Endothelial cell of hepatic sinusoid (primary cell): Measurements from ENCODE around the gene RRP15.

Experiments
- in situ Hi-C: cut with HindIII; loops from 2 replicates; pipeline ENCODE4 v1.10.0; 2017; ENCODE audit warnings: low sequenced_read_pairs

The RRP15 gene

GRCh38 chr1:218294546-218294945 lies 9.5 kb downstream of the RRP15 start:
- in situ Hi-C loops, result no loop called here

GRCh38 chr1:218296162-218296561 lies 11.1 kb downstream of the RRP15 start:
- in situ Hi-C loops, result no loop called here

- in situ Hi-C loops, result no loop called here
Measured at GRCh38 chr1:218297461-218297860, 12.4 kb downstream of the RRP15 start.

GRCh38 chr1:218297867-218298266 lies 12.8 kb downstream of the RRP15 start:
- in situ Hi-C loops, result no loop called here

GRCh38 chr1:218298398-218298797 lies 13.3 kb downstream of the RRP15 start:
- in situ Hi-C loops, result no loop called here

- in situ Hi-C loops, result no loop called here
Measured at GRCh38 chr1:218299416-218299815, 14.3 kb downstream of the RRP15 start.

- in situ Hi-C loops, result no loop called here
Measured at GRCh38 chr1:218301217-218301616, 16.1 kb downstream of the RRP15 start.

- in situ Hi-C loops, result no loop called here
Measured at GRCh38 chr1:218302155-218302554, 17.1 kb downstream of the RRP15 start.

- in situ Hi-C loops, result no loop called here
Measured at GRCh38 chr1:218303176-218303879, 18.2 kb downstream of the RRP15 start.

GRCh38 chr1:218304281-218305039 lies 19.4 kb downstream of the RRP15 start:
- in situ Hi-C loops, result no loop called here

GRCh38 chr1:218305472-218306064 lies 20.5 kb downstream of the RRP15 start:
- in situ Hi-C loops, result no loop called here

- in situ Hi-C loops, result no loop called here
Measured at GRCh38 chr1:218312509-218312908, 27.4 kb downstream of the RRP15 start.

- in situ Hi-C loops, result no loop called here
Measured at GRCh38 chr1:218314316-218314715, 29.2 kb downstream of the RRP15 start.

GRCh38 chr1:218315638-218316037 lies 30.5 kb downstream of the RRP15 start:
- in situ Hi-C loops, result no loop called here

GRCh38 chr1:218317061-218317460 lies 32.0 kb downstream of the RRP15 start:
- in situ Hi-C loops, result no loop called here

- in situ Hi-C loops, result loop anchor here (10.0 kb wide), 1 partner anchor 955 kb away; no protein-coding TSS in a partner anchor
Measured at GRCh38 chr1:218320182-218320581, 35.1 kb downstream of the RRP15 start.

- in situ Hi-C loops, result loop anchor here (10.0 kb wide), 1 partner anchor 952 kb away; no protein-coding TSS in a partner anchor
Measured at GRCh38 chr1:218322762-218323161, 37.7 kb downstream of the RRP15 start.

- in situ Hi-C loops, result loop anchor here (10.0 kb wide), 1 partner anchor 951 kb away; no protein-coding TSS in a partner anchor
Measured at GRCh38 chr1:218323568-218324225, 38.6 kb downstream of the RRP15 start.

GRCh38 chr1:218324226-218324580 lies 39.1 kb downstream of the RRP15 start:
- in situ Hi-C loops, result loop anchor here (10.0 kb wide), 1 partner anchor 951 kb away; no protein-coding TSS in a partner anchor

- in situ Hi-C loops, result loop anchor here (10.0 to 25.0 kb wide), 2 partner anchors 734 to 946 kb away; no protein-coding TSS in a partner anchor
Measured at GRCh38 chr1:218328769-218329168, 43.7 kb downstream of the RRP15 start.

- in situ Hi-C loops, result loop anchor here (25.0 kb wide), 1 partner anchor 732 kb away; no protein-coding TSS in a partner anchor
Measured at GRCh38 chr1:218330043-218330623, 45.0 kb downstream of the RRP15 start.
